Measurements from ENCODE around the gene PGAP6. TPM values are rescaled to one million over a fixed set of nuclear protein-coding genes. Genes with fewer than 3 reads are reported as not detected.
"Not testable (repeated sequence)": the region's sequence is repeated elsewhere in the genome, so short reads cannot be mapped to it uniquely, and the experiment has no call there.

PGAP6 gene
- total and polyA plus RNA-seq, 3 donors from 2014 or later: 121 to 265 (median 261) TPM

- TF ChIP-seq CTCF (IDR thresholded peaks at IDR 0.05) (no peak), POLR2A (IDR thresholded peaks at IDR 0.05) (no peak)
- intact Hi-C loops (cut with DNase I; ENCODE audit: low total_unique reads): no loop called here
- DNase-seq: no peak
- Histone ChIP-seq H3K4me1 (no peaks in the 10 kb centered on the region), H3K27ac (no peak overlapping the region), H3K36me3 (ENCODE audit: low read depth, missing control alignments) (no peaks in the 10 kb centered on the region), H3K27me3 (no peaks in the 10 kb centered on the region), H3K4me3 (no peak overlapping the region), H3K9me3 (no peaks in the 10 kb centered on the region)
- 77 to 80% methylated on average over 4 to 7 of the region's 7 CpGs for WGBS, 2 donors
These were observed 32.6 kb downstream of the PGAP6 start for GRCh38 chr16:349211-349610.

- H3K4me1 ChIP-seq; H3K36me3 ChIP-seq (ENCODE audit: low read depth, missing control alignments); DNase-seq; H3K27ac ChIP-seq; H3K27me3 ChIP-seq; H3K4me3 ChIP-seq; intact Hi-C loops (cut with DNase I; ENCODE audit: low total_unique reads); H3K9me3 ChIP-seq: not testable (repeated sequence)
- 86 to 98% methylated on average over 8 to 10 of the region's 10 CpGs for WGBS, 2 donors
These were observed 33.3 kb downstream of the PGAP6 start for GRCh38 chr16:348495-348894.

GRCh38 chr16:347203-347602 lies 34.6 kb downstream of the PGAP6 start:
- no peak overlapping the region for H3K27ac ChIP-seq
- TF ChIP-seq CTCF (IDR thresholded peaks at IDR 0.05) (no peak), POLR2A (IDR thresholded peaks at IDR 0.05) (no peak)
- 80 to 95% methylated on average over 3 to 6 of the region's 6 CpGs for WGBS, 2 donors
- no peaks in the 10 kb centered on the region for H3K36me3 ChIP-seq (ENCODE audit: low read depth, missing control alignments)
- H3K4me3 ChIP-seq: no peak overlapping the region
- DNase-seq: no peak
- H3K27me3 ChIP-seq: no peaks in the 10 kb centered on the region
- no peaks in the 10 kb centered on the region for H3K4me1 ChIP-seq
- H3K9me3 ChIP-seq: no peaks in the 10 kb centered on the region
- intact Hi-C loops (cut with DNase I; ENCODE audit: low total_unique reads): no loop called here

GRCh38 chr16:346587-346986 lies 35.2 kb downstream of the PGAP6 start:
- H3K36me3 ChIP-seq (ENCODE audit: low read depth, missing control alignments): no peaks in the 10 kb centered on the region
- 94 to 97% methylated on average over 15 of the region's 15 CpGs for WGBS, 2 donors
- DNase-seq: no peak

GRCh38 chr16:345772-346171 lies 36.0 kb downstream of the PGAP6 start:
- no peak for DNase-seq
- TF ChIP-seq CTCF (IDR thresholded peaks at IDR 0.05) (no peak), POLR2A (IDR thresholded peaks at IDR 0.05) (no peak)
- Histone ChIP-seq H3K27ac (no peak overlapping the region), H3K36me3 (ENCODE audit: low read depth, missing control alignments) (no peaks in the 10 kb centered on the region), H3K9me3 (no peaks in the 10 kb centered on the region), H3K4me1 (no peaks in the 10 kb centered on the region), H3K27me3 (no peaks in the 10 kb centered on the region), H3K4me3 (no peak overlapping the region)
- intact Hi-C loops (cut with DNase I; ENCODE audit: low total_unique reads): no loop called here
- 94 to 97% methylated on average over 11 of the region's 11 CpGs for WGBS, 2 donors

More at GRCh38 chr16:346587-346986, 35.2 kb downstream of the PGAP6 start:
- no peaks in the 10 kb centered on the region for H3K9me3 ChIP-seq
- no peaks in the 10 kb centered on the region for H3K27me3 ChIP-seq
- H3K27ac ChIP-seq: no peak overlapping the region
- H3K4me1 ChIP-seq: no peaks in the 10 kb centered on the region
- no peak overlapping the region for H3K4me3 ChIP-seq
- no peak for TF ChIP-seq CTCF (IDR thresholded peaks at IDR 0.05)
- TF ChIP-seq POLR2A (IDR thresholded peaks at IDR 0.05): no peak
- intact Hi-C loops (cut with DNase I; ENCODE audit: low total_unique reads): no loop called here
